GM19395 (cell line): ENCODE measurements around the gene MYO1F.
"Not testable (repeated sequence)": the region's sequence is repeated elsewhere in the genome, so short reads cannot be mapped to it uniquely, and the experiment has no call there.

Experiments used
- ATAC-seq: cut with Tn5 transposase; IDR thresholded peaks from one replicate; pipeline ENCODE4 v1.9.1; 2021; ENCODE audit warnings: mild to moderate bottlenecking, moderate library complexity; ENCODE audit not compliant: unreplicated experiment

Gene MYO1F

GRCh38 chr19:8600816-8601215 is 23.6 kb upstream of the MYO1F start:
- ATAC-seq, result no peak

- ATAC-seq, result no peak
These were observed 22.8 kb upstream of the MYO1F start for GRCh38 chr19:8600064-8600463.

GRCh38 chr19:8596168-8596567 is 18.9 kb upstream of the MYO1F start:
- ATAC-seq, result no peak

GRCh38 chr19:8595651-8596050 is 18.4 kb upstream of the MYO1F start:
- no peak for ATAC-seq

GRCh38 chr19:8593931-8594330 is 16.7 kb upstream of the MYO1F start:
- no peak for ATAC-seq

DNA sequence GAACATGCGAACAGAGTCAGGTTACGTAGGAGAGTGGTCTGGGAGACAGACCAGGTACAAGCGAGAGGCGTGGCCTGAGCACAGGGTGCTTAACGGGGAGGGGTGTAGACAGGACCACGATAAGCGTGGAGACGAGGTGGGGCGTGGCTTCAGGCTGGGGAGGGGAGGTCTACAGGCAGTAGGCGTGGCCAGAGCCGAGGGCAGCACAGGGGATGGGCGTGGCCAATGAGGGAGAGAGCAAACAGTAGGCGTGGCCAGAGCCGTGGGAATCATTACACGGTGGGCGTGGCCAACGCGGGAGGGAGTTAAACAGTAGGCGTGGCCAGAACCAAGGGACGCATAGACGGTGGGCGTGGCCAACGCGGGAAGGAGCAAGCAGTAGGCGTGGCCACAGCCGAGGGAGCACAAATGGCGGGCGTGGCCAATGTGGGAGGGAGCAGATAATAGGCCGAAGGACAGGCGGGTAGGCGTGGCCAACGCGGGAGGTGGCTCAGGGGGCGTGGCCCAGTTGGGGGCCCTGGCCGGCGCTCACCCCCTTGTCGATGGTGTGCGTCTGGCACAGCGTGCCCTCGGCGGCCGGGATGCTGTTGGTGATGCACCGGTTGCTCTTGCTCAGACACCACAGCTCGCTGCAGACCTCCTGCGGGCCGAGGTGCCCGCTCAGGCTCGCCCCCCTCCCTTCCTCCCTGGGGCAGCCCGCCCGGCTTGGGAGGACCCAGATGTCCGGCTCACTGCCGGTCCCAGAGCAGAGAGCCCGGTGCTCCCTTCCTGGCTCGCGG is 15.2 kb upstream of the MYO1F start:
- no peak for ATAC-seq

DNA sequence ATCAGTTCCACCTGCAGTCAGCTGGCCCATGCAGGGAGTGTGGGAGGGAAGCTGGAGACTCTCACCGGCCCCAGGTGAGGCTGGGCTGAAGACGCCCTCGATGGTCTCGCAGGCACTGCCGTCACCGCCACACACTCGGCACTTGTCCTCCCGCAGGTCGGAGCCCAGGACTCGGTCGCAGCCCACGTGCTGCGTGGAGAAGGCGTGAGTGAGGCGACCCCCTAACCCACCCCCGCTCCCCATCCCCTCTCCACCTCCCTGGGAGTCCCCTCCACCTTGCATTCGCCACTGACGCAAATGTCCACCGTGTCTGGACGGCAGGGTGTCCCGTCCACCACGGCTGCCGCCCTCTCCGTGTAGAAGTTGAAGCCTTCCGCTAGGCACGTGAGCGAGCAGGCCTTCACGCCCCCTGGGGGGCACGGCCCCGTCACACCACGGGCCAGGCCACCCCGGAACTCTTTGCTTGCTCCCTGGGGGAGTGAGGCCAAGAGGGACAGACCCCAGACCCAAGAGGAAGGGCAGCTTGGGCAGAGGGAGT is 12.0 kb upstream of the MYO1F start:
- ATAC-seq, result no peak

DNA sequence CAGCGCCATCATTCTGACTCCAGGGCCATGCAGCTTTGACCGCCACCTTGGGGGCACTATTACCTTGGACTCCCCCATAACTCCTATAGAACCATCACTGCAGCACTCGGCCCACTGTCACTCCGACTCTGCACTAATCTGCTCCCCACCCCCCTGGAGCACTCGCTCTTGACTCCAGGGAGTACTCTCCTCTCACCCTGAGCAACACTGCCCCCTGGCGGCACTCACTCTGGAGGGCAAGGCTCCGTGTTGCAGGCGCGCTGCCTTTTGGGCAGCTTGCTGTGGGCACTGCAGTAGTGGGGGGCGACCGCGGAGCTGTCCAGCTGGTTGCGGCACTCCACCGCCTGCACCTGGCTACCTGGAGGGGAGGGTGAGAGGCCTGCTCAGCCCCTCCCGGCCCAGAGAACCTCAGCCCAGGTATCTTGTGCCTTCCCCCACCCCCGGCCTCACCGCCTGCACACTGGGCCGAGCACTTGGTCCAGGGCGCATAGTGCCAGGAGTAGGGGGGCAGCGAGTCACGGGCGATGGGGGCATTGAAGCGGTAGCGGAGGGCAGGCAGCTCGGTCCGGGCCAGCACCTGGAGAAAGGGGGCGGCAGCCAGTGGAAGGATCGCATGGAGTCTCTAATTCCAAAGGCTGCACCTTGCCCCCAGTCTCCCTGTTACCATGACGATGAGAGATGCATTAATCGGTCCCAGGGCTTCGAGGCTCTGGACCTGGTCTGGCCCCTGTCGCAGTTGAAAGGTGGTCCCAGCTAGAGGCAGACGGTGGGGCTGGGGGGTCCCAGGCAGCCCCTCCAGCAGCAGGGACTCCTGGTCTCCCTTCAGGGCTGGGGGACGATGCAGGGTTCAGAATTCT is 8.9 kb upstream of the MYO1F start:
- ATAC-seq, result no peak

DNA sequence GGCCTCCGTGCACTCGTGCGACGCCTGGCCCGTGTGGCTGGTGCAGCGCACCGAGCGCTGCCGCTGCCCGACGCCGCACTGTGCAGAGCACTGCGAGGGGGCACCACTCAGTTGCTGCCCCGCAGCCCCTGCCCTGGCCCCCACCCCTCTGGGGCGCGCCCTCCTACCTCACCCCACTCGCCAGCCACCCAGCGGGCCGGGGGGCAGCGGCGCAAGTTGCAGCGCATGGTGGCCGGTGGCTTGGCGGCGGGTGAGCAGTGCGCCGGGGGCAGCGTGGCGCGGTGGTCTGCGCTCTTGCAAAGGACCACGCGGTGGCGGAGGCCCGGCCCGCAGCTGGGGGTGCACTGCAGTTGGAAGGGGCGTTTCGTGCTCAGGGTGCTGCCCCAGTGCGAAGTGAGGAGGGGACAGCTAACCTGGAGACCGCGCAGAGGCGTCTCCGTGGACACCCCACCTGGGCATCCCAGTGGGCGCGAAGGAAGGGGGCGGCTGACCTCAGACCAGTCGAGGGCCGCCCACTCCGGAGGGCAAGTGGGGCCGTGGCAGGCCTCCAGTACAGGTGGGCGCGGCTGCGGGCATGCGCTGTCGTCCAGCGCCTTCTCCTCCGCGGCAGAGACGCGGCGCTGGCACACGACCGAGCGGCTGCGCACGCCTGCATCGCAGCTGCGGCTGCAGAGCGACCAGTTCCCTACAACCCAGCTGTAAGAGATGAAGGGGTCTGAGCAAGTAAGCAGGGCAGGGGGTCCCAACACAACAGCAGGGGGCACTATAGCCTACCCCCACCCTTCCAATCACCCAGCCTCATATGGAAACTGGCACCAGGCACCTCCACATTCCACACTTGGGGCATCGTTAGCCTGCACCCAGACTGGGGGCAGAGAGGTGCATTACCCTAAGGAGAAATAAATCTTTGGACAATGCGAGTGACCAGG is 8.0 kb upstream of the MYO1F start:
- no peak for ATAC-seq

- ATAC-seq, result no peak
These were observed 3.6 kb upstream of the MYO1F start for GRCh38 chr19:8580710-8581281.

DNA sequence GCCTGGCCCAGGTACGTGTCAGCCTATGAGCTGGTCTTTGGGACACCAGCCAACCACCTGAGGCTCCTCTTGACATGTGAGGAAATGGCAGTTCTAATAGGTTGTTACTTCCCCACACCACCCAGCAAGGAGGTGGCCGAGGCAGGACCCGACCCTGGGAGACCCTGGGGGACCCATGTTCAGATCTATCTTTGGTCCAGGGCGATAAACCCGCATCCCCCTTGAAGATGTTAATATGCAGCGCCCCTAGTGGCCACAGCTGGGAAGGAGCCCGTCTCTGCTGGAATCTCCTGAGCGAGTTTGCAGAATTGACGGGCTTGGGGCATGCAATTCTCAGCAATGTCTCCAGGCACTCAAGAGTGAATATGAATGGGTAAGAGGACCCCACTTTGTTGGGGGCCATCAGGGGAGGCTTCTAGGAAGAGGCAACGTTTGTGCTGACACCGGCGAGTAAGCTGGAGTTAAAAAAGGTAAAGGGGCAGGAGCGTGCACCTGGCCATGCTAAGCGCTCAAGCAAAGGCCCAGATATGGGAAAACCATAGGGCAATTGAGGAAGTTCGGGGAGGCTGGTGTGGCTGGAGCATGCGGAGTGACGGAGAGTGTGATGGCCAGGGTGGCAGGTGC is 1.5 kb upstream of the MYO1F start:
- no peak for ATAC-seq

- ATAC-seq, result no peak
These were observed 499 bp upstream of the MYO1F start for GRCh38 chr19:8577741-8578140.

DNA sequence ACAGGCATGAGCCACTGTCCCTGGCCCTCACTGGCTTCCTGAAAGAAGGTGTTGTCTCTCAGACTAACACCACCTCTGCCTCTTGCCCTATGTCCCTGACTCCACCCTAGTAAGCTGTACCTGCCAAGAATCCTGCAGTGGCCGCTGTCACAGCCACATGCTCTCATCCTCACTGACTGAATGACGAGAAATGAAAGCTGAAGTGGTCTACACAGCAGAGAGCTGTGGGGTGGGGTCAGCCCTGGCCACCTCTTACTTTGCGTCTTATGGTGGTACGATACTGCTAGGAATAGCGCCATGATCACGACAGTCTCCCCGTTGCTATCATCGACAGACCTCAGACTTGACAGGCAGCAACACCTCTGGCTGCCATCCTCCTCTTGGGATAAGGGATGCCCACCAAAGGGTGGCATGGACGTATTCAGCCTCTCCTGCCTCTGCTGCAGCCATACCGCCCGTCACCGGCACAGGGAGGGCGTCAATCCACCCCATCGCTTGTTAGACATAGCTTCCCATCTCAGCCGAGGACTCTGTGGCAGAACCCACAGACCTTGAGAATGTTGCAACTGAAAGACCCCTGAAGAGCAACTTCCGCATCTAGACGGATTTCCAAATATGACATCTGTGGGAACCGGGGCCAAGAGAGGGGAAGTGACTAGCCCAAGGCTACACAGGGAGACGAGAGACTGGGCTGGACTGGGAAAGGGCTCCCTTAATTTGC is 809 bp downstream of the MYO1F start:
- ATAC-seq, result no peak

DNA sequence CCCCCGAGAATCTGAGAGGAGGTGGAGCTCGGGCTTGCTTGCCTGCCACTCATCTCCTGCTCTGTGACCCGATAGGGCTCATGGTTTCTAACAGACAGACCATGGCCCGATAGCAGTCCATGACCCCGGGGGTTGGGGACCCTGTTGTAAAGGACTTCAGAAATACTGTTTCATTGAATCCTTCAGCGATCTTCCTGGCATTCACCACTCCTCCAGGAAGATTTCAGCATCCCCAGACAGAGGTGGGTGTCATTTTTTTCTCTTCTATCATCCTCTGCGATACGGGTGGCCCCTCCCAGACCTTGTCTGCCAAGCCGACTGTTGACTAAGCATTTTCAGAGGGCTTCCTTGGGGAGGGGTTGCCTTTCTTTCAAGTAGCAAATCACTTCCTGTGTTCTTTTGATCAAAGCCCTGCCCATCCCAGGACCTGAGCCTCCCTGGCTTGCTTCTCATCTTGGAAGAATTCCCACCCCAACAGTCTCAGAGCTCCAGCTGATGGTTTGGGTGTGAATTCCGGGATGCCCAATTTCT is 1.7 kb downstream of the MYO1F start:
- no peak for ATAC-seq

- ATAC-seq, result not testable (repeated sequence)
These were observed 2.7 kb downstream of the MYO1F start for GRCh38 chr19:8574619-8574922.

- ATAC-seq, result no peak
These were observed 3.9 kb downstream of the MYO1F start for GRCh38 chr19:8573316-8573715.

- ATAC-seq, result no peak
These were observed 6.2 kb downstream of the MYO1F start for GRCh38 chr19:8571006-8571411.

DNA sequence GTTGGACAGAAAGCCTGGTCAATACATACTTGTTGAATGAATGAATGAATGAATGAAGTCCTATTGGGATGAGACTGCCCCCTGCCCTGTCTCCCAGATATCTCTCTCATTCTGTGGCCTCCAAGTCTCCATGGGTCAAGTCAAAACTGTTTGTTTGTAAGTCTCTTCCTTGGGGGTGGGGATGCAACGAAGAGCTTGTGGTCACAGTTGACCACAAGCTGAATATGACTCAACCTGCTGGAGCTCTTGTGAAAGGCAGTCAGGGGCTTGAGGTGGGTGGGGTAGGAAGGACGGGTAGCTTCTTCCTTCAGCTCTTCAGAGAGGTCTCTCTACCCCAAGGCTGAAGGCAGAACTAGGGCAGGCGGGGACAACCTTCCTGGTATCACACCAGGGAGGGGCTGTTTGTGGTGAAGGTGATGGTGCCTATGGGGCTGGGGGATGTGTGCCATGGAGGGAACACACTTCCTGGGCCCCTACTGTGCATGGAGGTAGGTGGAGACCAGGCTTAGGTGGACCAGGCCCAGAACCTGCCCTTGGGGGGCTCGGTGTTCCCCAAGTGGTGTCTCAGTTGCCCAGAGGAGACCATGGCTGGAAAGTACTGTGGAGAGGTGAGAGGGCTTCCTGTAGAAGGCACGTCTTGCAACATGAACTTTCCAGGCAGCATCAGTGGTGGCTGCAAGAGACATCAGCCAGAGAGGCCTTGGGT is 8.0 kb downstream of the MYO1F start:
- peak; percentile 90 for ATAC-seq
